ENCODE results near the gene PRR18. TPM values are rescaled to one million over a fixed set of nuclear protein-coding genes. Genes with fewer than 3 reads are reported as not detected.
"Not testable (repeated sequence)": the region's sequence is repeated elsewhere in the genome, so short reads cannot be mapped to it uniquely, and the experiment has no call there.

The PRR18 gene, protein sequence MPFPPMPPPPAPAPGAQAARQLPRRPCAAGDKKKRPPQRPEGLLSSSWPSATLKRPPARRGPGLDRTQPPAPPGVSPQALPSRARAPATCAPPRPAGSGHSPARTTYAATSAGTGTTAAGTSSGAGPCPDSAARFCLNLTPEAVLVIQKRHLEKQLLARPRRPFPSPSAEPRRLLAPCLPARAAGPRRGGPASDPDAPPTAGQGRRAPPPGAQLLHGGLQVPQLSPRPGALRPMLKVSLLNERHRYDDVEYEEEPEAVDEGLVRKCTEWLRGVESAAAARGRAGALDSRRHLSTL
- not detected in 2 replicates for total RNA-seq (2014; rRNA removed; shearing (Covaris generic))
- polyA plus RNA-seq (2015; cell fraction: cytosol; rRNA removed), result not detected in 2 replicates
- 0.04 TPM in 1 of 2 replicates, not detected in the other for polyA plus RNA-seq (2015; cell fraction: nucleus; rRNA removed)

DNA sequence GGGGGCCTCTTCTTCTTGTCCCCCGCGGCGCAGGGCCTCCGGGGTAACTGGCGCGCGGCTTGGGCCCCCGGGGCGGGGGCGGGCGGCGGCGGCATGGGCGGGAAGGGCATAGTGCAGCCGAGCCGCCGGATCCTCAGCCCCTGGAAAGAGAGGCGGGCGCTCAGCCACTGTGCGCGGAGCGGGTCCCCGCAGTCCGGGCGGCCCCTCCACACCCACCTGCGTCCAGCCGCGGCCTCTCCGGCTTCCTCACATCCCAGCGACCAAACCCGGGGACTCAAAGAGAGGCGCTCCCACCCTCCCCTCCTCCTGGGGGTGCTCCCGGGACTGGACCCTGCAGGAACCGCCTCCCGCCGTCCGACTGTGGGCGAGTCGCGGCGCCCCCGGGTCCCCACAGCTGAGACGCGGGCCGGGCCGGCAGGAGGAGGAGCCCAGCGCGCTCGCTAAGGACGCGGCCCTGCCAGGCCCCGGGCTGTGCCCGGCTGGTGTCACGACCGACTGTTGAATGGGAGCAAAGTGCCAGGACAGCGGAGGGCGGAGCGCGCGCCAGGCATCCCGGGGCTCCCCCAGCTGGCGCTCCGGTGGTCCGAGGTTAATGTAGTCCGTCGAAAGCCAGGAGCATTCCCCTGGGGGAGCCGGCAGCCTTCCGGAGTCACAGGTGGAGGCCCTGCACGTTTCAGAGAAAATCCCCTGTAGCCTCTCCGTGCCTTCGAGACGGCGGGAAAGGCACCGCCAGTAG lies at the start of gene PRR18:
Gene PRR18 (minus strand): TSS at position 360 of the 736 bp plus-strand sequence. CDS start 250 bp downstream, at position 110.
- no peak for DNase-seq (ENCODE audit: low read depth)

DNA sequence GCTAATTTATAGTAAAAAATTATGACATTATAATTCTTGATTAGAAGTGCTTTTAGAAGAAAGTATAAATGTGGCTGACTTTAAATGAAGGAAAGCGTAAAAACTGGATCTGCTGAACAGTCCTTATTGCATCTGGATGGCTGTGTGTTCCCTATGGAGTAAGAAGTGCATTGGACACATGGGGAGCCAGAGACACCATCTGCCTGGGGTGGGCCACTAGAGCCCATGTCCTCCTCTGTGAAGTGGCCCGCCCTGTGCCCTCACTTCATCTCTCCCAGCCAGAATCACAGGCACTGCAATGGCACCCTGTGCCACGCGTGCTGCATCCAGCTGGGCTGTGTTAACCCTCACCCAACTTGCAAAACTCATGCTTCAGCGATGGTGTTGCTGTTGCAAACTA lies 47.4 kb upstream of the PRR18 start:
- DNase-seq (ENCODE audit: low read depth), result no peak

DNA sequence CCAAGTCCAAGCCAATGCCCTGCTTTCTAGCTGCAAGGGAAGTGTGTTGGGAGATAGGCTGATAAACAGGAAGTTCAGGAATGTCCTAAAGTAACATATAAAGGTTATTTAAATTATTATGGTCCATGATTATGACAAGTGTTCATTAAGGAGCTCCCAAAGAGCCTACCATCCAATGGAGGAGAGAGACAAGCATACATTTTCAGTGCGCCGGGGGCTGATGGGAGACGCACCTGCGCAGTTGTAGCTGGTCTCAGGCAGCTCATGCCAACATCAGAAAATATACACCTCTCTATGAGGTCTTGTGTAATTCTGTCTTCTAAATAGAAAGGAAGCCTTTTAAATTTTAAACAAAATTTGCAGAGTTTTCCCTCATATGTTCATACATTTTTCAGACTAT lies 46.8 kb upstream of the PRR18 start:
- no peak for DNase-seq (ENCODE audit: low read depth)

DNA sequence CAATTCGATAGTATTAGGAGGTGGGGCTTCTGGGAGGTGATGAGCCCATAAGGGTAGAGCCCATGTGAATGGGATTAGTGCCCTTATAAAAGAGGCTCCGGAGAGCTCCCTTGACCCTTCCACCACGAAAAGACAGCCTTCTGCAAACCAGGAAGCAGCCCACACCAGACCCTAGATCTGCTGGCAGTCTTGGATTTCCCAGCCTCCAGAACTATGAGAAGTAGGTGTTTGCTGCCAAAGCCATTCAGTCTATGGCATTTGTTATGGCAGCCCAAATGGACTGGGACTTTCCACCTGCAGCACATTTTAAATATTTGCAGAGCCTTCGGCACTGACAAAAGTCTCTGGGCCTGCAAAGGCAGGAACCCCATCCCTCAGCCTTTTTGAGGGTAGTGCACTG lies 46.0 kb upstream of the PRR18 start:
- DNase-seq (ENCODE audit: low read depth), result no peak

DNA sequence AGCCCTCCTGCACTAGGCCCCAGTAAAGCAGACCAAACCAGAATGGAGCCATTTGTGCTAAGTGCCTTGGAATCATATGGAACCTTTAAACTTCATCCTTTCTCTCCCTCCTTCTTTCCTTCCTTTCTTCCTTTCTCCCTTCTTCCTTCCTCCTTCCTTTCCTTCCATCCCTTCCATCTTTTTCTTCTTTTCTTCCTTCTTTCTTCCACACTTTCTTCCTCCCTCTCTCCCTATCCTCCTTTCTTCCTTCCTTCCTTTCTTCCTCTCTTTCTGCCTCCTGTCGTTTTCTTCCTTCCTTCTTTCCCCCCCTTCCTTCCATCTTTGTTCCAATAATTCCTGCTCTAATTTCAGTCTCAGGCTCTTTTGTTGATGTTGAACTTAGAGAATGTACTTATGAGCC lies 45.3 kb upstream of the PRR18 start:
- DNase-seq (ENCODE audit: low read depth), result no peak

DNA sequence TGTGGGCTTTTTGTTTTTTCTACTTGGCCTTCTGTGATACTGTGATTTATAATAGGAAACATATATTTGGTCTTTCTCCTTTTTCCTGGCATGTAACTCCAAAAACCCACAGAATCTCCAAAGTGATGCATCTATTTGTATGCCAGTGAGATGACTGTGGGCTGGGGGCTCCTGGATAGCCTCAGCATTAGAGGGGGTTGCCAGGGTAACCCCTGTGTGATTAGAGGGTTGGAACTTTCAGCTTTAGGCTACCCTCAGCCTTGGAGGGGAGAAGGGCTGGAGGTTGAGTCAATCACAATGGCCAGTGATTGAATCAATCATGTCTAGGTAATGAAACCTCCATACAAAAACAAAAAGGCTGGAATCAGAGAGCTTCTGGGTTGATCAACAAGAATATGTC lies 44.7 kb upstream of the PRR18 start:
- DNase-seq (ENCODE audit: low read depth), result no peak

DNA sequence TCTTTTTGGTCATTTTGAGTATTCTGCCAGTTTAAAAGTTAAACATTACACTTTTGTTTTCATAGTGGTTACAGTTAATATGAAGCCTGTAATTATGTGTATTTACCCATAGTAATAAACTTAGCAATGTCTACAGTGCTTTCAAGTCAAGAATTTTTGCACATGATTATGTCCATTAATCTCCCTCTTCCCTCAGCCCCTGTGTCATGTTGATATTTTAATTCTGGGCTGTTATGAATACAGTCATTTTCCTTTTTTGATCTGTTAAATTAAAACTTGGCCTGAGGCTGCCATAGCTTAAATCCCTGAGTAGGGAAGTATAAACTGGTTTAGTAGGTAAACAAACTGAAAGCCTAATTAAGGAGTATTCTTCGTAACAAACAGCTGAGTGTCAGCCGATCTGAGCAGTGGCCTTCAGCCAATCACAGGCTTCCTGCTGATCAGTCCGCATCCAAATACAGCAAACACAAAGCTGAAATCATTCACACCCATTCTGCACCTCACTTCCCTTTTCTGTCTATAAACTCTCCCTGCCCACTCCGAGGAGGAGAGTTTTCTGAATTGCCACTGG lies 43.6 kb upstream of the PRR18 start:
- peak; percentile 12 for DNase-seq (ENCODE audit: low read depth)

DNA sequence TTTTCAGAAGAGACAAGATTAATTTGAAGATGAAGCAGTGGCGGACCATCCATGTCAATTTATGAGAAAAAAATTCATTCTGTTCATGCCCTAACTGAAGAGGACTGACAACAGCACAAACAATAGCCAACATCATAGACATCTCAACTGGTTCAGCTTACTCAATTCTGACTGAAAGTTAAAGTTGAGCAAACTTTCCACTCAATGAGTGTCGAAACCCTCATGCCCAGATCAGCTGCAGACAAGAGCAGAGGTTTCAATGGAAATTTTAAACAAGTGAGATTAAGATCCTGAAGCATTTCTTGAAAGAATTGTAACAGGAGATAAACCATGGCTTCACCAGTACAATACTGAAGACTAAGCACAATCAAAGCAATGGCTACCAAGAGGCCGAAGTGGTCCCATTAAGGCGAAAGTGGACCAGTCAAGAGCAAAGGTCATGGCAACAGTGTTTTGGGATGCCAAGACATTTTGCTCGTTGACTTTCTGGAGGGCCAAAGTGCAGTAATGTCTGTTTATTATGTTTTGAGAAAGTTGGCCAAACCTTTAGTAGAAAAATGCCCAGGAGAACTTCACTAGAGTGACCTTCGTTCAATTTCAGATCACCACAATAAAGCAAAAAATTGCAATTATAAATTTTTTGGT lies 40.2 kb upstream of the PRR18 start:
- DNase-seq (ENCODE audit: low read depth), result no peak

DNA sequence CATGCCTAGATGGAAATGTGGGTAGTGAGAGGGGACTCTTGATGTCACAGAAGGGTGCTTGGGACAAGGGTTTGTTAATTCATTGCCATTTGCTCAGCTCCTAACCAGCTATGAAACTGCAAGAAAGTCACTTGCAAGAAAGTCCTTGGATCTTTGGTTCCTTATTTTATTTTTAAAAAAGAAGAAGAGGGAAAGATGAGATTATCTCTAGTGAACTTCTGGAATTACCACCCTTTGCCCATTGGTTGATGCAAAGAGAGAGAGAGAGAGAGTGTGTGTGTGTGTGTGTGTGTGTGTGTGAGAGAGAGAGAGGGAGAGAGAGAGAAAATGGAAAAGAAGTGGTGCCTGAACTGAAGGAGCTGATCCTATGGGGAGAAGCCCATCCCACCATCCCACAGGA lies 38.8 kb upstream of the PRR18 start:
- no peak for DNase-seq (ENCODE audit: low read depth)

DNA sequence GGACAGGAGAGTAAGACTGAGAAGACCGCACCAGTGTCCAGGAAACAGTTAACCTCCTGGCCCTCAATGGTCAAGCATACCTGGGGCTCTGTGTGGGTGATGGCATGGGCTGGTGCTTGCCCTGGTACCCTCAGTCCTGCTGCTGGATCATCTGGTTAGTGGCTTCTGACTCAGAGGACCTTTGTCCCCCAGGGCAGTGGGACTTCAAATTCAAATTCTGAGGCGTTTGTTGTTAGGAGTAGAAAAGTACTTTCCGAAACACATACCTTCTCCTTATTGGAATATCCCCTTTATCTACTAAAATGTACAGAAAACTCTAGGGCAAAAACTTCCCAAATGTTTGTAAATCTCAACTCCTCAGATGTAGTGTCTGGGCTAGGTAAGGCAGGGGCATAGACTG lies 38.3 kb upstream of the PRR18 start:
- DNase-seq (ENCODE audit: low read depth), result no peak

DNA sequence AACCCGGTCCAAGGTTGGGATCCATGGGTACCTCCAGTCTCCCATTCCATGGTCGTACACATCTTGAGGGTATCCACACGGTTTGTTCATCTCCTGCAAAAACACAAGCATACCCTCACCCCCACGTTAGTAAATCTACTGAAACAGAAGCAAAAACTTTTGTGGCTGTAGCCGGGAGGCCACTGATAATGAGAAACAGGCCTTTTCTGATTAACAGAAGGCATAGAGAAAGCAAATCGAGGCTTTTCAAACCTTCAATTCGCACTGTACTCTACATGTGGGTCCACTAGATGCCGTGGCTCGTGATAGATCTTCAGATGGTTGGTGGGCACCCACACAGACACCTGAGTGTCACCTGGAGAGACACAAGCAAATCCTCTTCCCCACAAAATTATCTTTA lies 37.5 kb upstream of the PRR18 start:
- DNase-seq (ENCODE audit: low read depth), result not testable (repeated sequence)

DNA sequence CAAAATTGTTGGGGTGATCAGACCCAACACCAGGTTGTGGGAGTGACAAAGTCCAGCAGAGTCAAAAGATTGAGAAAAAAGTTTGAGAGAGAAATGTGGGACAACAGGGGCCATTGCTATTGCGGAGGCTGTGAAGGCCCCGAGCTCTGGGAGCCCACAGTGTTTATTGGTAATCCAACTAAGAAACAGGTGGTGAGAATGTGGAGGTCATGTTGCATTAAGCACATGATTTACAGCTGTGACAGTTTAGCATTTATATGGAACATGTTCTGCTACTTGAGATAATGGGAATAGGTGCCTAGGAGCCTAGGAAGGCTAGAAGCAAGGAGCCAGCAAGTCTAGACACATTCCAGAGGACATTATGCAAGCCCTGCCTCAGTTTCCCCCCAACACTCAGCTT lies 36.7 kb upstream of the PRR18 start:
- DNase-seq (ENCODE audit: low read depth), result not testable (repeated sequence)

DNA sequence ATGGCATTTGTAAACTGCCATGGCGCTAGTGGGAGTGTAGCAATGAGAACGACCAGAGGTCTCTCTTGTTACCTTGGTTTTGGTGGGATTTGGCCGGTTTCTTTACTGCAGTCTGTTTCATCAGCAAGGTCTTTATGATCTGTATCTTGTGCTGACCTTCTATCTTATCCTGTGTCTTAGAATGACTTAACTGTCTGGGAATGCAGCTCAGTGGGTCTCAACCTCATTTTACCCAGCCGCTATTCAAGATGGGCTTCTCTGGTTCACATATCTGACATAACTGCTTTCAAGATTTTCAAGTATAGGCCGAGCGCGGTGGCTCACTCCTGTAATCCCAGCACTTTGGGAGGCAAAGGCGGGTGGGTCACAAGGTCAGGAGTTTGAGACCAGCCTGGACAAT lies 36.0 kb upstream of the PRR18 start:
- DNase-seq (ENCODE audit: low read depth), result no peak

DNA sequence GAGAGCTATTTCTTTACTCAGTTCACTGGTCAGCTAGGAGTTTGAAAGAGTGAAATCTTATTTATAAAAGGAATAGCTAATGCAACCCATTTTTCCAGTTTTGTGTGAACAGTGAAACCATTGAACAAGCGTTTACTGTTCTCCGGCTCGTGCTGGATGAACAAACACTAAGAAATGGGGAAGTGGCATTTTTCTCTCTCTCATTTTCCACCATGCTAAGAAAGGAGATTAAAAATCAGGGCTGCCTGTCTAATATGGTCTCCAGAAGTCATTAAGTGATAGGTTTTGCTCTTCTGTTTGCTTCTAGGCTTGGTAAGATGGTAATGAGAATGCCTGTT lies 34.9 kb upstream of the PRR18 start:
- no peak for DNase-seq (ENCODE audit: low read depth)

DNA sequence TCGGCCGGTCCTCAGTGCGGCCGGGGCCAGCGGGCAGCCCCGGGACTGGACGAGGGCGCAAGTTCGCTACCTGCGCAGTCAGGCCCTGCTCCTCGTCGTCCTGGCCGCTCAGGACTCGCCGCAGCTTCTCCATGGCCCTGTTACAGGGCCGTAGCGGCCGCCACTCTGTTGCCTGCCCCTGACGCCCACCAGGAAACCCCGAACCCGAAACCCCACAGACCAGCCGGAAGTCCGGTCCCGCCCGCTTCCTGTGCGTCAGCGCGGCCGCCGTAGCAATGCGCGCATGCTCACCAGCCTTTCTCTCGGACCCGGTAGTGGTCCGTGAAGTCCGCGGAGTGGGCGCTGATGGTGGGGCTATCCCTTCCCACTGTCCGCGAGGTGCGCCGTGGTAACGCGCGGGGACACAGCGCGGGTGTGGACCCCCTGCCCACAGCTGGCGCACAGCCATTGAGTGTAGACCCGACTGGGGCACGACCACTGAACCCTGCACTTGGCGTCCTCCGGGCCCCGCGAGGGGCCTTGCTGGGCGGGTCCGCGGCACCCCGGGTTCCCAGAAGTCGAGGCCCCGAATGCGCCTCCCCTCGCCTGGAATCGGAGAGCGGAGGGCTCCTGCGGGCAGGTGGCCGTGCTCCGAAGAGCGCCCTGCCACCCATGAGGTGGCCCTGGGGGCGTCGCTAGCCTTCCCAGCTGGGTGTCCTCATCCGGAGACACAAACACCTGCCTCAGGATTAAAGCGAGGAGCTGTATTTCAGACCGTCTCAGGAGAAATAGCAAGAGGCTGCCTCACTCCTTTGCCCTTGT lies 34.4 kb upstream of the PRR18 start, which contains the start of gene SFT2D1:
Gene SFT2D1 (minus strand): TSS at position 197 of the 801 bp plus-strand sequence. CDS start 64 bp downstream, at position 133.
- DNase-seq (ENCODE audit: low read depth), result peak; percentile 83

DNA sequence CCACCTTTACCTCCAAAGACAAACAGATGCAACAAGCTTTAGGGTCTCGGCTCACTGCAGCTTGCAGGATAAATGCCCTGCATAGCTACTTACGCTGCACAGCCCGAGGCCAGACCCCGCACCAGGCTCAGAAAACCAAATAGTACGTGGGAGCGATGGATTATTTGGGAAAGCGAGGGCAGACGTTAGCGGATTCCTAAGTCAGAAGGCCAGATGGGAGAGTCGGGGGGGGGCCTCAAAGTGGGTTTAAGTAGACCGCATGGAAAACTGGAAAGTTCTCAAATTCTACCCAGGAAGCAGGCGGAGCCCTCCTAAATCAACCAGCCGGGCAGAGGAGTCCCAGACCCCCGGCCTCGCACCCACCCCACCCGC lies 33.8 kb upstream of the PRR18 start:
- DNase-seq (ENCODE audit: low read depth), result no peak

DNA sequence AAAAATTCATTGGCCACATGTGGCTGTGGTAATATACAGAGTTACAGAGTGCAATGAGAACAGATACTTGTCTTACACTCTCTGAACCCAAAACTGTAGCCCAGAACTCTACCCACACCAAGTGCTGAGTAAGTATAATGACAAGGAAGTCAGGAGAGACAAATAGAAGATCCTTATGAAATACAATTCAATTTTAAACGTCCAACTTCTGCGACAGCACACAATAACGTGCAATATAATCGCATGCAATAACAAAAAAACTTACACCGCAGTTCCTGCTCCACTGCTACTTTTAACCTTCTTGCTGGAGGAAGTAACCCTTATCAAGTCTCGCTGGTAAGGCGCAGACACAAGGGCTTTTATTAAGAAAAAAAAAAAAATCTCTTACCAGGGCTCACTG lies 33.3 kb upstream of the PRR18 start:
- DNase-seq (ENCODE audit: low read depth), result no peak

DNA sequence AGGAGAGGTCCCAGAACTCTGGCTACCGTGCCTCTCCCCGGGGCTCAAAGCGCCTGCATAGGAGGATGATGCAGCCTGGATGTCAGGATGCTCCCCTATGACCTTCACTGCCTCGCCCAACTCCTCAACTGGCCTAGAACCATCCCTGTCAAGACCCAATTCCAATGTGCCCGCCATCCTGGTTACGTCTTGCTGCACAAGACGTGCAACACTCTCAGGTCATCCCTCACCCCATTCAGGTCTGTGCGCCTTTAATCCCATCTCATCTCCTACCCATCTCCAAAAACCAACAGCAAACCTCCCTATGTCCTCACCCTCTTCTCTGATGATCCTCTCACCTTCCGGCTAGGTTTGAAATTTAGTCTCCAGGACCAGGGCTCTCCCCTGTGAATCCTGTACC lies 30.7 kb upstream of the PRR18 start:
- DNase-seq (ENCODE audit: low read depth), result no peak

DNA sequence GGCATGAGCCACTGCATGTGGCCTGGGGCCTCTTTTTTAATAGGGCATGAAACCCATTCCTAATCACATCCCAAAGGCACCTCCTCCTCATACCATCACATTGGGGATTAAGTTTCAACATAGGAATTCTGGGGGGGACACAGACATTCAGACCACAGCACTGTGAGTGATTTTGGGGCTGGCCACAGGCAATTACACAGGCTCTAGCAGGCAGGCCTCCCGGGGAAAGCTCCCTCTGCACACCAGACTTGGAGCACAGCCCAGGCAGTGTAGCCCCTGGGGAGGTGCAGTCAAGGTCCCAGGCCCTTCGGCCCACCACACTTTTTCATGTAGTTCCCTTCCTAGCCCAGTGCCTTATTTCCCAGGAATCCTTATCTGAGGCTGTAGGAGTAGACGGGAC lies 28.7 kb upstream of the PRR18 start:
- DNase-seq (ENCODE audit: low read depth), result no peak

DNA sequence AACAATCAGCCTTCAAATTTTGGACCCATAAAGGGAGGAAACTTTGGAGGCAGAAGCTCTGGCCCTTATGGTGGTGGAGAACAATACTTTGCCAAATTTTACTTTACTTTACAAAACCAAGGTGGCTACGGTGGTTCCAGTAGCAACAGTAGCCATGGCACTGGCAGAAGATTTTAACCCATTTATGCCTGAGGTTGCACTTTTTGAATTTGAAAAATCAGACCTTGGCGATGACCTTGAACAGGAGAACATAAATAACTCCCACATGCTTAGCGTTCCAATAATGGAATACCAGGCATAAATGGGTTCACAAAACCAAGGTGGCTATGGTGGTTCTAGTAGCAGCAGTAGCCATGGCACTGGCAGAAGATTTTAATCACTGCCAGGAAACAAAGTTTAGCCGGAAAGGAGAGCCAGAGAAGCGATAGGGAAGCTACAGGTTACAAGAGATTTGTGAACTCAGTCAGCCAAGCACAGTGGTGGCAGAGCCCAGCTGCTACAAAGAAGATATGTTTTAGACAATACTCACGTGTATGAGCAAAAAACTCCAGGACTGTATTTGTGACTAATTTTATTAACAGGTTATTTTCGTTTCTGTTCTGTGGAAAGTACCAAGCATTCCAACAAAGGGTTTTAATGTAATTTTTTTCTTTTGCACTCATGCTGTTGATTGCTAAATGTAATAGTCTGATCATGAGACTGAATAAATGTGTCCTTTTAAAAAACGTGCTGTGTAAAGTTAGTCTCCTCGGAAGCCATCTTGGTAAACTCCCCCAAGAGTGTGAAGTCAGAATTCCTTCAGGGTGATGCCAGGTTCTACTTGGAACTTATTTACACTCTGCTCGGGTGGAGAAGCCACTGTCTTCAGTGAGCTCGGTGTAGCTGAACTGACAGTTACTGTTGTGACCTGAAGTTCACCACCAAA lies 27.4 kb upstream of the PRR18 start:
- DNase-seq (ENCODE audit: low read depth), result no peak
